K562 (cell line): ENCODE measurements around the gene TAF12. TPM values are rescaled to one million over a fixed set of nuclear protein-coding genes. Genes with fewer than 3 reads are reported as not detected.

Source experiments
- AFF4 ChIP-seq: sonication (generic); formaldehyde crosslinking; IDR thresholded peaks from 2 replicates; pipeline ENCODE4 v1.8.0; 2023; ENCODE audit warnings: mild to moderate bottlenecking, missing genetic modification reagents
- ARID3B ChIP-seq: fragments of 250-450 bp; sonication (Bioruptor Pico); IDR thresholded peaks from 2 replicates; pipeline ENCODE4 v1.4.0; 2020; ENCODE audit warnings: borderline replicate concordance
- ASH1L ChIP-seq: fragments of 450-650 bp; IDR thresholded peaks from 2 replicates; pipeline ENCODE4 v1.6.1; 2018; ENCODE audit warnings: borderline replicate concordance, mild to moderate bottlenecking, low read depth; ENCODE audit not compliant: partially characterized antibody
- CC2D1A ChIP-seq: fragments of 450-650 bp; IDR thresholded peaks from 2 replicates; pipeline ENCODE4 v1.6.1; 2017; ENCODE audit warnings: mild to moderate bottlenecking
- E2F8 ChIP-seq: fragments of 450-650 bp; IDR thresholded peaks from 2 replicates; pipeline ENCODE4 v1.7.1; 2018; ENCODE audit warnings: mild to moderate bottlenecking, low read depth; ENCODE audit not compliant: partially characterized antibody
- NFRKB ChIP-seq: fragments of 450-650 bp; IDR thresholded peaks from 2 replicates; pipeline ENCODE4 v1.6.1; 2016; ENCODE audit warnings: low read depth
- SLC30A9 ChIP-seq: fragments of 250-450 bp; sonication (Bioruptor Pico); IDR thresholded peaks from 2 replicates; pipeline ENCODE4 v1.8.0; 2022; ENCODE audit warnings: mild to moderate bottlenecking, moderate library complexity
- SMAD1 ChIP-seq: fragments of 150-350 bp; IDR thresholded peaks from 2 replicates; pipeline ENCODE4 v1.6.1; 2014; ENCODE audit warnings: low read length, low read depth; ENCODE audit not compliant: partially characterized antibody
- SMAD3 ChIP-seq: fragments of 450-650 bp; formaldehyde crosslinking; conservative IDR thresholded peaks from 2 replicates; pipeline ENCODE4 v1.4.0; 2020; ENCODE audit warnings: mild to moderate bottlenecking
- ZBTB26 ChIP-seq: fragments of 450-650 bp; formaldehyde crosslinking; IDR thresholded peaks from 2 replicates; pipeline ENCODE4 v1.4.0; 2022; ENCODE audit warnings: missing genetic modification characterization
- ZFP91 ChIP-seq: sonication (generic); formaldehyde crosslinking; IDR thresholded peaks from 2 replicates; pipeline ENCODE4 v1.8.0; 2022; ENCODE audit warnings: mild to moderate bottlenecking, missing genetic modification reagents
- ZNF124 ChIP-seq: sonication (generic); formaldehyde crosslinking; IDR thresholded peaks from 2 replicates; pipeline ENCODE4 v1.8.1; 2022; ENCODE audit warnings: missing genetic modification reagents
- ZNF830 ChIP-seq: fragments of 250-450 bp; sonication (Bioruptor Pico); IDR thresholded peaks from 2 replicates; pipeline ENCODE4 v1.5.0; 2021; ENCODE audit warnings: mild to moderate bottlenecking
- polyA plus RNA-seq, 8 experiments: library from polyadenylated mRNA; depleted of rRNA in 4 of 8; stranded (reverse) in 5 of 8; unstranded in 3 of 8; fragments of >200 nt; fragmentation: Nextera tagmentation in 2 of 8; fragmentation: Illumina TruSeq in 1 of 8; extraction: Ambion mirVana in 2 of 8; extraction: Trizol in 1 of 8; gene quantifications; 2 replicates each; pipeline versions ENCODE4 v1.2.1 to v1.2.3, GENCODE V29; 2011 to 2014; ENCODE audit warnings: inconsistent platforms in 1 of 8, missing spikeins in 1 of 8
- total RNA-seq, 7 experiments: library from RNA; depleted of rRNA in 6 of 7; stranded (reverse); fragments of >200 nt in 6 of 7; fragmentation: Illumina TruSeq in 2 of 7; extraction: Trizol in 2 of 7; gene quantifications; 2 replicates each; pipeline versions ENCODE4 v1.2.1 to v1.2.3, GENCODE V29; 2011 to 2021; ENCODE audit warnings: low replicate concordance in 1 of 7

Gene TAF12
- total and polyA plus RNA-seq, 9 of the 15 experiments (the other 6 are each of a cell fraction or from before 2014, with no cell fraction given): 31.6 to 89.0 (median 50.5) TPM

- peak; percentile 100 for TF ChIP-seq ZBTB26
- peak; percentile 97 for TF ChIP-seq SMAD3 (CRISPR knock-in tag)
- TF ChIP-seq SMAD1: peak; percentile 100
- TF ChIP-seq AFF4 (CRISPR knock-in tag): peak; percentile 100
- TF ChIP-seq CC2D1A: peak; percentile 89
- TF ChIP-seq ARID3B: 0 out of 2 replicates have a peak, but pooled peaks have one; percentile 58
- peak; percentile 91 for TF ChIP-seq ASH1L
- no peak for TF ChIP-seq ZNF124 (CRISPR knock-in tag)
- TF ChIP-seq ZNF830 (CRISPR knock-in tag): peak; percentile 97
- TF ChIP-seq ZFP91: no peak; the same call in 1 of the 2 replicates
- TF ChIP-seq NFRKB: peak; percentile 23
- peak; percentile 76 for TF ChIP-seq E2F8
- 0 out of 2 replicates have a peak, but pooled peaks have one; percentile 79 for TF ChIP-seq SLC30A9
Measured at GRCh38 chr1:28648474-28649198, 5.8 kb upstream of the TAF12 start, which contains the start of gene RNU11 (continued).
